ENCODE data around the gene KBTBD13. TPM values are rescaled to one million over a fixed set of nuclear protein-coding genes. Genes with fewer than 3 reads are reported as not detected.
"Not testable (repeated sequence)": the region's sequence is repeated elsewhere in the genome, so short reads cannot be mapped to it uniquely, and the experiment has no call there.

The KBTBD13 gene
- total RNA-seq, 2 donors from 2014 or later, result not detected

GRCh38 chr15:65040461-65040860 is 36.1 kb upstream of the KBTBD13 start:
- H3K27ac Mint-ChIP-seq, result no peak overlapping the region
- no peak for ATAC-seq

GRCh38 chr15:65041787-65042186 is 34.8 kb upstream of the KBTBD13 start:
- Mint-ChIP-seq H3K27me3 (peaks cover 31% of the 10 kb centered on the region), H3K27ac (no peak overlapping the region), H3K4me1 (no peaks in the 10 kb centered on the region), H3K4me3 (no peak overlapping the region), H3K36me3 (ENCODE audit: low read depth) (peaks cover 3% of the 10 kb centered on the region)
- H3K9me3 ChIP-seq (ENCODE audit: control insufficient read depth, low read length, poor library complexity, severe bottlenecking), result no peaks in the 10 kb centered on the region
- ATAC-seq (no peak), DNase-seq (no peak)

More at GRCh38 chr15:65040461-65040860, 36.1 kb upstream of the KBTBD13 start:
- Mint-ChIP-seq H3K36me3 (ENCODE audit: low read depth) (peaks cover 3% of the 10 kb centered on the region), H3K4me3 (no peak overlapping the region), H3K27me3 (peaks cover 29% of the 10 kb centered on the region), H3K4me1 (no peaks in the 10 kb centered on the region)
- no peaks in the 10 kb centered on the region for H3K9me3 ChIP-seq (ENCODE audit: control insufficient read depth, low read length, poor library complexity, severe bottlenecking)
- no peak for DNase-seq

- Mint-ChIP-seq H3K4me3 (no peak overlapping the region), H3K27me3 (peaks cover 37% of the 10 kb centered on the region), H3K4me1 (no peaks in the 10 kb centered on the region), H3K36me3 (ENCODE audit: low read depth) (peaks cover 3% of the 10 kb centered on the region), H3K27ac (no peak overlapping the region)
- no peaks in the 10 kb centered on the region for H3K9me3 ChIP-seq (ENCODE audit: control insufficient read depth, low read length, poor library complexity, severe bottlenecking)
- DNase-seq (no peak), ATAC-seq (no peak)
Measured at GRCh38 chr15:65042776-65043327, 33.7 kb upstream of the KBTBD13 start.

- H3K4me1 Mint-ChIP-seq; H3K27ac Mint-ChIP-seq; H3K9me3 ChIP-seq (ENCODE audit: control insufficient read depth, low read length, poor library complexity, severe bottlenecking); DNase-seq; H3K4me3 Mint-ChIP-seq; ATAC-seq; H3K36me3 Mint-ChIP-seq (ENCODE audit: low read depth): not testable (repeated sequence)
- peaks cover 38% of the 10 kb centered on the region for H3K27me3 Mint-ChIP-seq
Measured at GRCh38 chr15:65044218-65044617, 32.3 kb upstream of the KBTBD13 start.

- Mint-ChIP-seq H3K36me3 (ENCODE audit: low read depth) (peaks cover 3% of the 10 kb centered on the region), H3K27ac (no peak within 1 kb of the TSS), H3K27me3 (peaks cover 43% of the 10 kb centered on the region), H3K4me3 (no peak within 1 kb of the TSS), H3K4me1 (peaks cover 5% of the 10 kb centered on the region)
- no peaks in the 10 kb centered on the region for H3K9me3 ChIP-seq (ENCODE audit: control insufficient read depth, low read length, poor library complexity, severe bottlenecking)
- DNase-seq (no peak), ATAC-seq (no peak)
Measured at GRCh38 chr15:65044724-65045481, 31.6 kb upstream of the KBTBD13 start, which contains the start of gene SLC51B. Gene SLC51B (plus strand): TSS chr15:65045387. CDS start chr15:65050005, 4,618 bp downstream.

- Mint-ChIP-seq H3K27me3 (peaks cover 30% of the 10 kb centered on the region), H3K4me1 (peaks cover 8% of the 10 kb centered on the region), H3K27ac (no peak overlapping the region), H3K36me3 (ENCODE audit: low read depth) (peaks cover 1% of the 10 kb centered on the region), H3K4me3 (no peak overlapping the region)
- no peaks in the 10 kb centered on the region for H3K9me3 ChIP-seq (ENCODE audit: control insufficient read depth, low read length, poor library complexity, severe bottlenecking)
- no peak for DNase-seq
- ATAC-seq, result no peak
Measured at GRCh38 chr15:65048241-65048640, 28.3 kb upstream of the KBTBD13 start.

- peak; percentile 72 to 79 (median 75) for DNase-seq
- no peaks in the 10 kb centered on the region for H3K9me3 ChIP-seq (ENCODE audit: control insufficient read depth, low read length, poor library complexity, severe bottlenecking)
- Mint-ChIP-seq H3K27ac (peak overlapping the region; percentile 77), H3K4me1 (peaks cover 8% of the 10 kb centered on the region), H3K27me3 (peaks cover 20% of the 10 kb centered on the region), H3K4me3 (peak overlapping the region; percentile 72), H3K36me3 (ENCODE audit: low read depth) (no peaks in the 10 kb centered on the region)
- ATAC-seq, result peak; percentile 100
Measured at GRCh38 chr15:65049418-65049840, 27.1 kb upstream of the KBTBD13 start.

- Mint-ChIP-seq H3K4me3 (peak overlapping the region; percentile 66), H3K27me3 (peaks cover 17% of the 10 kb centered on the region), H3K4me1 (peaks cover 8% of the 10 kb centered on the region), H3K27ac (peak overlapping the region; percentile 77), H3K36me3 (ENCODE audit: low read depth) (no peaks in the 10 kb centered on the region)
- no peak for DNase-seq
- no peaks in the 10 kb centered on the region for H3K9me3 ChIP-seq (ENCODE audit: control insufficient read depth, low read length, poor library complexity, severe bottlenecking)
- ATAC-seq, result no peak
Measured at GRCh38 chr15:65050270-65050669, 26.3 kb upstream of the KBTBD13 start.

GRCh38 chr15:65051266-65051665 is 25.3 kb upstream of the KBTBD13 start:
- no peak for DNase-seq
- Mint-ChIP-seq H3K27ac (no peak overlapping the region), H3K4me1 (peaks cover 8% of the 10 kb centered on the region), H3K36me3 (ENCODE audit: low read depth) (peaks cover 2% of the 10 kb centered on the region), H3K27me3 (peaks cover 22% of the 10 kb centered on the region), H3K4me3 (no peak overlapping the region)
- ATAC-seq, result no peak
- no peaks in the 10 kb centered on the region for H3K9me3 ChIP-seq (ENCODE audit: control insufficient read depth, low read length, poor library complexity, severe bottlenecking)

- peaks cover 18% of the 10 kb centered on the region for H3K27me3 Mint-ChIP-seq
- peaks cover 2% of the 10 kb centered on the region for H3K36me3 Mint-ChIP-seq (ENCODE audit: low read depth)
- H3K4me3 Mint-ChIP-seq, result no peak overlapping the region
- DNase-seq (no peak), ATAC-seq (no peak)
- no peaks in the 10 kb centered on the region for H3K9me3 ChIP-seq (ENCODE audit: control insufficient read depth, low read length, poor library complexity, severe bottlenecking)
- H3K27ac Mint-ChIP-seq, result no peak overlapping the region
- H3K4me1 Mint-ChIP-seq, result peaks cover 8% of the 10 kb centered on the region
Measured at GRCh38 chr15:65052956-65053355, 23.6 kb upstream of the KBTBD13 start.

GRCh38 chr15:65054333-65055200 is 22.0 kb upstream of the KBTBD13 start:
- H3K9me3 ChIP-seq (ENCODE audit: control insufficient read depth, low read length, poor library complexity, severe bottlenecking), result no peaks in the 10 kb centered on the region
- DNase-seq, result peak in 1 of 3 donors; percentile 37
- Mint-ChIP-seq H3K27ac (no peak overlapping the region), H3K4me1 (peaks cover 4% of the 10 kb centered on the region), H3K36me3 (ENCODE audit: low read depth) (peaks cover 2% of the 10 kb centered on the region), H3K4me3 (no peak overlapping the region), H3K27me3 (peaks cover 16% of the 10 kb centered on the region)
- peak; percentile 26 for ATAC-seq

GRCh38 chr15:65055201-65055870 is 21.2 kb upstream of the KBTBD13 start:
- ATAC-seq (no peak), DNase-seq (no peak)
- peaks cover 2% of the 10 kb centered on the region for H3K9me3 ChIP-seq (ENCODE audit: control insufficient read depth, low read length, poor library complexity, severe bottlenecking)
- H3K27me3 Mint-ChIP-seq, result peaks cover 13% of the 10 kb centered on the region
- no peak overlapping the region for H3K27ac Mint-ChIP-seq
- no peak overlapping the region for H3K4me3 Mint-ChIP-seq
- H3K4me1 Mint-ChIP-seq, result peaks cover under 1% of the 10 kb centered on the region
- peaks cover 2% of the 10 kb centered on the region for H3K36me3 Mint-ChIP-seq (ENCODE audit: low read depth)

- Mint-ChIP-seq H3K4me3 (no peak overlapping the region), H3K27me3 (peaks cover 18% of the 10 kb centered on the region), H3K27ac (no peak overlapping the region), H3K4me1 (no peaks in the 10 kb centered on the region), H3K36me3 (ENCODE audit: low read depth) (peaks cover 2% of the 10 kb centered on the region)
- peaks cover 4% of the 10 kb centered on the region for H3K9me3 ChIP-seq (ENCODE audit: control insufficient read depth, low read length, poor library complexity, severe bottlenecking)
- no peak for DNase-seq
- ATAC-seq, result no peak
Measured at GRCh38 chr15:65056106-65056505, 20.4 kb upstream of the KBTBD13 start.

Measured in T-helper 17 cell (primary cell).